ENCODE measurements around the gene CIBAR2. TPM values are rescaled to one million over a fixed set of nuclear protein-coding genes. Genes with fewer than 3 reads are reported as not detected.

Gene CIBAR2
- total RNA-seq, 1 donor from 2014 or later: not detected

DNA sequence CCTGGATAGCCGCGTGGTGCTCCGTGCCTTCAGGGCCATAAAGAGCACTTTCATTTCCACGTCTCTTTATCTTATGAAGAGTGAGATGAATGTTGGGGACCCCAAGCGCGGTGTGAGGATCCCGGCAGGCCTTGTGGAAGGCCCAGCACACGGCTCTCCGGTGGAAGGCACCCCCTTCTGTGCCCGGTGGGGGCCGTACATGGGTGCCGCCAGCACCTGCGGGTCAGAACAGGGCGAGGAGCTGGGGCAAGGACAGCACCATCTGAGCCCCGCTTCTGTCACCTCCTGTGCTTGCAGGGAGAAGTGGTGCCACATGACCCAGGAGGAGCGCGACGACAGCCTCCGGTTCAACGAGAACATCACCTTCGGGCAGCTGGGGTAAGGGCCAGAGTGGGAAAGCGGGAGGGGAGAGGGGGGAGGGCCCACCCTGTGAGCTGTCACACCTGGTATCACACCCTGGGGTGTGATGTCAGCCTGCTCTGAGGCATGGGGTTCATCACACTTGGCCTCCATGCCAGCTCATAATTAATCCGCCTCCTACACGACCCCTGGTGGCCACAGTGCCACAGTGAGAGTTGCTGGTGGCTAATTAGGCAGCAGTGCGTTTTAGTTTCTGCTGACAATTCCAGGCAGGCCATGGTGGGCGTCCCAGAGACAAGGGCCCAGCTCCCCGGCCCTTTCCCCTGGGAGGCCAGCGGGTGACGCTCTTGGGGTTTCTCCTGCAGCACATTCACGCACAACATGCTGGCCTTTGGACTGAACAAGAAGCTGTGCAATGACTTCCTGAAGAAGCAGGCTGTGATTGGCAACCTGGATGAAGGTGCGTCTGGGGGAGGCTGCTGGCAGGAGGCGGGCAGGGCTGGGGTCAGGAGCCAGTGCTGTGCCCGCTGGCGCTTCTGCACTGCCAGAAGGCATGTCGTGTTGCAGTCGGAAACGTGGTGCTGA lies 25.7 kb downstream of the CIBAR2 start:
- DNase-seq: peak; percentile 74
- H3K4me3 Mint-ChIP-seq (ENCODE audit: unreplicated experiment): no peak overlapping the region
- peaks cover 47% of the 10 kb centered on the region for H3K4me1 Mint-ChIP-seq (ENCODE audit: low read depth, unreplicated experiment)
- no peaks in the 10 kb centered on the region for H3K36me3 Mint-ChIP-seq (ENCODE audit: unreplicated experiment)
- no peak overlapping the region for H3K27ac Mint-ChIP-seq (ENCODE audit: unreplicated experiment)
- H3K27me3 Mint-ChIP-seq (ENCODE audit: unreplicated experiment): peaks cover 12% of the 10 kb centered on the region
- H3K9me3 Mint-ChIP-seq (ENCODE audit: unreplicated experiment): peaks cover 7% of the 10 kb centered on the region
- TF ChIP-seq CTCF (IDR thresholded peaks at IDR 0.05; ENCODE audit: partially characterized antibody, unreplicated experiment): peak; percentile 65

DNA sequence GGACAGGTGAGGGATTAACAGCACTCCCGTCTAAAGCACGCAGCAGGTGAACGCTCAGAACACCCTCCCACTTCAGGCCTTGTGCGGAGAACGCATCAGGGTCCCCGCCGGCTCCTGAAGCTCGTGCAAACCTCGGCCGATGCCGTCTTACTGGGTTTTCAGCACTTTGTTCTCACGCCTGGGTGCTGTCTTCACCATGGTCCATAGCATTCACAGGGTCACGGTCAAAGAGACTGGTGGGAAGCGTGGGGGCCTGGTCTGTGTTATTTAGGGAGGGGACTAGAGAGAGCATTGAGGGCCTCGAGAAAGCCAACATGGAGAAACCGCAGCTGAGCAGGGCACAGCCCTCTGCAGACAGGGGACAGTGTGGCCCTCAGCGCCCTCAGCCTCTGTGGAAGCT lies 26.6 kb downstream of the CIBAR2 start:
- Mint-ChIP-seq H3K9me3 (ENCODE audit: unreplicated experiment) (peaks cover 13% of the 10 kb centered on the region), H3K4me1 (ENCODE audit: low read depth, unreplicated experiment) (peaks cover 51% of the 10 kb centered on the region)

GRCh38 chr16:85084841-85085510 lies 27.3 kb downstream of the CIBAR2 start:
- Mint-ChIP-seq H3K36me3 (ENCODE audit: unreplicated experiment) (no peaks in the 10 kb centered on the region), H3K9me3 (ENCODE audit: unreplicated experiment) (peaks cover 16% of the 10 kb centered on the region), H3K4me3 (ENCODE audit: unreplicated experiment) (no peak overlapping the region), H3K27me3 (ENCODE audit: unreplicated experiment) (peaks cover 10% of the 10 kb centered on the region), H3K27ac (ENCODE audit: unreplicated experiment) (no peak overlapping the region), H3K4me1 (ENCODE audit: low read depth, unreplicated experiment) (peaks cover 45% of the 10 kb centered on the region)
- no peak for DNase-seq
- TF ChIP-seq CTCF (IDR thresholded peaks at IDR 0.05; ENCODE audit: partially characterized antibody, unreplicated experiment): no peak

More for the DNA sequence above, 26.6 kb downstream of the CIBAR2 start:
- peaks cover 14% of the 10 kb centered on the region for H3K27me3 Mint-ChIP-seq (ENCODE audit: unreplicated experiment)
- peak; percentile 7 for DNase-seq
- H3K27ac Mint-ChIP-seq (ENCODE audit: unreplicated experiment): no peak overlapping the region
- TF ChIP-seq CTCF (IDR thresholded peaks at IDR 0.05; ENCODE audit: partially characterized antibody, unreplicated experiment): no peak
- H3K4me3 Mint-ChIP-seq (ENCODE audit: unreplicated experiment): no peak overlapping the region
- H3K36me3 Mint-ChIP-seq (ENCODE audit: unreplicated experiment): no peaks in the 10 kb centered on the region

- Mint-ChIP-seq H3K4me3 (ENCODE audit: unreplicated experiment) (peak overlapping the region; percentile 7), H3K27me3 (ENCODE audit: unreplicated experiment) (peaks cover 10% of the 10 kb centered on the region), H3K27ac (ENCODE audit: unreplicated experiment) (peak overlapping the region; percentile 3), H3K4me1 (ENCODE audit: low read depth, unreplicated experiment) (peaks cover 33% of the 10 kb centered on the region), H3K9me3 (ENCODE audit: unreplicated experiment) (peaks cover 12% of the 10 kb centered on the region), H3K36me3 (ENCODE audit: unreplicated experiment) (peaks cover 9% of the 10 kb centered on the region)
- TF ChIP-seq CTCF (IDR thresholded peaks at IDR 0.05; ENCODE audit: partially characterized antibody, unreplicated experiment): no peak
- DNase-seq: peak; percentile 13
These were observed 29.1 kb downstream of the CIBAR2 start for GRCh38 chr16:85083051-85083639.
